ENCODE data around the gene GTF3C1.

GTF3C1 gene

DNA sequence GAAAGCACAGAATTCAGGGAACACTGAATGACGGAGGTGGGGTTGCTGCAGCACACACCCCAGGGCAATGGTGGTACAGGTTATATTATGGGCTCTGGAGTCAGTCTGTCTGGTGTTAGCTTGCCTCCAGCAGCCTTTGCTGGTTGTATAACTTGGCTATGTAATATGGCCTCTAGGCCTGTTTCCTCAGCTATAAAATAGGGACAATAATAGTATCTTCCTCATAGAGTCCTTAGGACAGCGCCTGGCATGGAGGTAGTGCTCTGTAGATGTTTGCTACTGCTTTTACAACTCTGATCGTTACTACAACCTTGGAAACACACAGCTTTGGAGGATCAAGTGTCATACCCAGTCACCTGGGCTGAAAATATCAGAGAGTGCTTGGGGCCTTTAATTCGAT is 31.5 kb downstream of the GTF3C1 start:
- DNase-seq (ENCODE audit: low spot score): no peak

DNA sequence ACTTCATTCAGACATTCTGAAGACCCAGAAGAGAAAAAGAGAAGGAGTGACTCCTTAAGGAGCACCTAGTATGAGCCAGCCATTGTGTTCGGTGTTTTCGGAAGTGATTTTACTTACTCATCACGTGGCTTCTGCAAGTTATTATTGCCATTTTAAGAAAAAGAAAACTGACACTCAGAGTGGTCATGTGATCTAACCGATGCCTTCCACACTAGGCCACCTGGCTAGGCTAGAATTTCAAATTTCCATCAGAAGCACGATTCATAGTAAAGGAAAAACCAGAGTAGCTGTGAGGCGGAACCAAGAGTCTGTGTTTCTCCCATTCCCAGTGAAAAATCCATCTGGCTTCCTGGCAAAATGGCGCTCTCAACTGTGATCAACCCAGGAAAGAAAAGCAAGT is 32.0 kb downstream of the GTF3C1 start:
- DNase-seq (ENCODE audit: low spot score): no peak

DNA sequence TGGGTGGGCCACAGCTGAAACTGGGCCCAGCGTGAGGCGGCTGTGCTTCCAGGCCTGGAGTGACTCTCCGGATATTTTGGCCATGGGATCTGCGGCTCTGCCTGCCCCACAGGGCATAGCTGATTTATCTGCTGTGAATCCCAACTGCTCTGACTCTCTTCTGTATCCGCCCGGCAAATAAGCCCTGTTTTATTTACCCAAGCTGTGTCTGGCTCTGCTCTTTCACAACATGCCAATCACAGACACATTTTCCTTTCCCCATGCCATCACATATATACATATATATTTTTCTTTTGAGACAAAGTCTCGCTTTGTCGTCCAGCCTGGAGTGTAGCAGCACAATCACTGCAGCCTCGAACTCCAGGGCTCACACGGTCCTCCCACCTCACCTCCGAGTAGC is 33.3 kb downstream of the GTF3C1 start:
- DNase-seq (ENCODE audit: low spot score): no peak

DNA sequence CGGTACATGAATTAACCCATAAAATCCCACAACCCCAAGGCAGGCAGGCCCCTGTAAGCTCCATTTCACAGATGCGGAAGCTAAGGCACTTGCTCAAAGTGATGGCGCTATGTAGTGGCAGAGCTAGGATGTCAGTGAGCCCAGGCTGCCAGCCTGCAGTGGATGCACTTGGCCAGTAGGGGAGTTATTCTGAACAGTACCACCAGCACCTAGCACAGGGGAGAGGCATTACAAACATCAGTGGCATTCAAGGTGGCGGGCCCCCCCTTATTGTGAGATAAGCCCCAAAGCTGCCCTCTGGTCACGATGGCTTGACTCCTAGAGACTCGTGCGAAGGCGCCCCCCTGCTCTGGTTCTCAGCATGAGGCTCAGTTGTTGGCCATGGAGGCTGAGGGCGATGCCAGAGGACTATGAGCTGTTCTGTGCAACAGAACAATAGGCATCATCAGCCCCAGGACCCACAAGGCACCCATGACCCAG is 33.8 kb downstream of the GTF3C1 start:
- DNase-seq (ENCODE audit: low spot score): peak; percentile 52

DNA sequence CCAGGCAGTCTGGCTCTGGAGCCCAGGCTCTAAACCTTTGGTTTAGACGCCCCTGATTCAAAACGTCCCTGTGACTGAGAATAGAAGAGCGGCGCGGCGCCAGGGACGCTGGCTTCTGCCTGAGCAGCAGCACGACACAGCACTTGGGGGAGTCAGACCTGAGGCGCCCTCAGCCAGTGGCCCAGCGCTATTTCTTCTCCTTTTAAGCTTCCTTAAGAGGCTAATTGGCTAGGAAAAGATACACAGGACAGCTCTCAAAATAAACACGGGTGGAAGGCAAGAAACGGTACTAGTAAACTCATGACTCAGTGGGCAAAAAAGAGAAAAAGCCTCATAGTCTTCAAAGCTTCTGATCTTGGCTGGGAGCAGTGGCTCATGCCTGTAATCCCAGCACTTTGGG is 34.9 kb downstream of the GTF3C1 start:
- no peak for DNase-seq (ENCODE audit: low spot score)

GRCh38 chr16:27511657-27512448 is 37.9 kb downstream of the GTF3C1 start:
- no peak for DNase-seq (ENCODE audit: low spot score)

GRCh38 chr16:27508476-27508875 is 41.2 kb downstream of the GTF3C1 start:
- DNase-seq (ENCODE audit: low spot score): no peak

DNA sequence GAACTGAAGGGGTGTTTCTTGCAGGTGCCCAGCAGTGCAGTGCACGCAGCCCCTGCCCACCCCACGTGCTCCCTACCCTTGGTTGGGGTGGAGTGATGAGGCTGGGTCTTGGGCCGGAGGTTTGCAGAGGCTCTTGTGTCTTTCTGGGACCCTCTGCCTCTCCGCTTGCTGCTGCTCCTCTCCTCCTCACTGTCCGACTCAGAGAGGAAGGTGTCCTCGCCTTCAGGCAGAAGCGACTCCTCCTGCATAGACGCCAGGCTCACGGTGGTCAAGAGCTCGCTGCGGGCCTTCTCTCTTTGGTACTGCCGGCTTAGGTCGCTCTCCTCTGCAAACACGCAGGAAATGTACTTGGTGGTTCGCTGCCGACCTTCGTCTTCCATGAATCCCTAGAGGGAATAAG is 42.9 kb downstream of the GTF3C1 start:
- DNase-seq (ENCODE audit: low spot score): no peak

DNA sequence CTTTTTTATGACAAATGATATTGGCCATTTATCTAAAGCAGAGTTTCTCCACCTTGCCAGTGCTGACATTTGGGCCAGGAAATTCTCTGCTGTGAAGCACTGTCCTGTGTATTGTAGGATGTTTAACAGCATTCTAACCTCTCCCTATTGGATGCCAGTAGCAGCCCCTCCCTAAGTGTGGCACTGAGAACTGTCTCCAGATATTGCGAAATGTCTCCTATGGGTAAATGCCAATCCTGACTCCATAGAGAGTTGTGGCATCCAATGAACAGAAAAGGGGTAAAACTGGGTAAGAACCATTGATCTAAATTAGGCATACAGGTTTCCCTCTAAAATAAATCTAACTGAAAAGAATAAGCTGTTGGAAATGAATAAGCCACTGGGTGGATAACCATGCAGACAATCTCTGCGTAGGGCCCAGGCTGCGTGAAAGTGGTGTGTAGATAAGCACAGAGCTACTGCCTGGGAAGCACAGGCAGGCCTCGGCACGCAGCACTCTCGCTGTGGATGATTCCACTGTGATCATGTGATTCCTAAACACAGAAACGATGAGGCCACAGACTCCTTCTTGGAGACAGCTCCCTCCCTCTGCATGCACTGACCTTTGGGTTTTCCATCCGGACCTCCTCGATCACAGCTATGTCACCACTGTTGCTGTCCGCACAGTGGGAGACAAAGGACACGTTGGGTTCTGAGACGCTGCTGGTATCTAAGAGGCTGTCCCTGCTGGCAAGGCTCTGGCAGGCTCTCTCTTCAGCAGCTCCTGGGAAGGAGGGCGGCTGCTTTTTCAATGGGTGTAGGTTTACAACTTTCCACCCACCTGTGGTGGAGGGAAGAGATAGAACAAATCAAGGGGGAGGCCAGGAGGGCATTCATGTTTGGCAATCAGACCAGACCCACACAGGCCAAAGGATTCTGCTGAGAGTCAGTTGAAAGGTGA is 44.1 kb downstream of the GTF3C1 start:
- DNase-seq (ENCODE audit: low spot score): no peak

DNA sequence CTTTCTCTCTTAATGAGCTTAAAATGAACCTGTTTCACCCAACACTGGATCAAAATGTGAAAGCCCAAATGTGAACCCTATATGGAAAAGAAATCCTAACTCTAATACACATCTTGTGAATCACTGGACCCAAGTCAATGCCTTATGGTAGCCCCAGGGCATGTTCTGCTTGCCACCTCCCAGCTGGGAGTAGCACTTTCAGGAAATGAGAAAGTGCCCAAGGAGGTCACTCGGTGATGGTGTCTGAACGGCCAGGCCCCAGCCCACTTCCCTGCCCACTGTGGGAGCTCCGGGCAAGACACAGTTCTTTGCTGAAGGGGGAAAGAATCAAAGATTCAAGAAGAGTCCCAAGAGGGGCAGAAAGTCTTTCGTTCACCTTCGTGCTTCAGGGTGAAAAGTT is 46.1 kb downstream of the GTF3C1 start:
- no peak for DNase-seq (ENCODE audit: low spot score)

- no peak for DNase-seq (ENCODE audit: low spot score)
Observed at GRCh38 chr16:27500801-27501200, 48.9 kb downstream of the GTF3C1 start.

DNA sequence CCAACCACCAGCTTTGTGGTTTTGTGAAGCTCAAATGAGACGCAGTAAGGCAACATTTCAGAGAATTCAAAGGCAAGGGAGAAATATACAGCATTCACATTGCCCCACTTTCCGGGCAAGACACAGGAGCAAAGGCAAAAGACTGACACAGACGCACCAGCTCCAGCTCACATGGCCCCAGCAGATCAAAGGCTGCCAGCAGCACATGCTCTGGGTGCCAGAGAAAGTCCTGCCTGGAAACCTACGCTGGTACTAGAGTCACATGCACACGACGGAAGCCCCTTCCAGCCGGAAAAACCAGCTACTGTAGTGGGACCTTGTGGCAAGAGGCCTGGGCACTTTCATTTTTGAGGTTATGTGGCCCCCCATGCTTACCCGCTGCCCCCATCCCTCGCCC is 50.1 kb downstream of the GTF3C1 start:
- DNase-seq (ENCODE audit: low spot score): no peak

GRCh38 chr16:27498916-27499658 is 50.6 kb downstream of the GTF3C1 start:
- DNase-seq (ENCODE audit: low spot score): no peak

DNA sequence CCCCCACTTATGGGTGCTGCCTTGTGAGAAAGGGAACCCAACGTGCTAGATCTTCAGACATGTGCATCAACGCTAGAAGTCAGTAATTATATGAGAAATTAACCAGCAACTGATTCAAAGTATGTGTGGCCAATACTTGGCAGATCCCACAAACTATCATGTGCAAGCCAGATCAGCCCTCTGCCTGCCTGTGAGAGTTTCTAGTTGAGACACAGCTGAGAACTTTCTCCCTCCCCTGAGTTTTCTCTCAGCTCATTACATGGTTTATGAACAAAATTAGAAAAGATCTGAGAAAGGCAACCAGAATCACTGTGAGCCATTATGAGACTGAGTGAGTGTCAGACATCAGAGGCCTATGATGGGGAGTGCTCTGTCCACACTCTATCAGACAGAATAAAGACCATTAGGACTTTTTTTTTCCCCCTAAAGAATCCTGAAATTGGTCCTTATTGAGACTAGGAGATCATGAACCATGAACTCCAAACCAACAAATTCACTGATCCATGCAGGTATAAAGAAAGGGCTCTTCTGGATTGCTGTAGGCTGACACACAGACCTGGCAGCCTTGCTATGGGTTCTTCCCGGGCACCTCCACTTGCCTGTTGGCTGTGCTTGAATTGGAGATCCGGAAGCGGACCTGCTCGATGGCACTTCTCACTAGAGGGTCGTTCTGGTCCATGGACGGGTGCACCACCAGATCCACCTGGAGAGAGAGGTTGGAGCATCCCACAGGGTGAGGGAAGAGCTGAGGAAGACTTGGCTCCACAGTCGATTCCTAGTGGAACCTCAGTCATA is 51.5 kb downstream of the GTF3C1 start:
- DNase-seq (ENCODE audit: low spot score): no peak

- peak; percentile 51 for DNase-seq (ENCODE audit: low spot score)
Observed at GRCh38 chr16:27495191-27495590, 54.5 kb downstream of the GTF3C1 start.

DNA sequence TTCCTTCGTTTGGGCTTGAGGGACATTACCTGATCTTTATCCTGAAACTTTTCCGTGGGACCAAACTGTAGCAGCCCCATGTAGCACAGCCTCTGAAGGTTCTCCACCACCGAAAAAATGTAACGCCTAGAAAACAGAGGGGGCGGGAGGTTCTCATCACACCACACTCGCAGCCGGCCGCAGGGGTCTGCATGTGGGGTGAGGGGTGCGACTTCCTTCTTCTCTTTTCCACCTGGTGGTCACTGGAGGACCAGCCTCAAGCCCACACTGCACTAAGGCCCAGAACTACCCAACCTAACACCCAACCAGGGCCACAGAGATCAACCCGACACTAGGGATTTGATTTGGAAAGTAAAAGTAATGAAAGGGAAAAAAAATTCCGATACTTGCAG is 57.1 kb downstream of the GTF3C1 start:
- DNase-seq (ENCODE audit: low spot score): no peak

GRCh38 chr16:27491894-27492587 is 57.7 kb downstream of the GTF3C1 start:
- DNase-seq (ENCODE audit: low spot score): no peak

GRCh38 chr16:27489906-27490305 is 59.8 kb downstream of the GTF3C1 start:
- DNase-seq (ENCODE audit: low spot score): no peak

DNA sequence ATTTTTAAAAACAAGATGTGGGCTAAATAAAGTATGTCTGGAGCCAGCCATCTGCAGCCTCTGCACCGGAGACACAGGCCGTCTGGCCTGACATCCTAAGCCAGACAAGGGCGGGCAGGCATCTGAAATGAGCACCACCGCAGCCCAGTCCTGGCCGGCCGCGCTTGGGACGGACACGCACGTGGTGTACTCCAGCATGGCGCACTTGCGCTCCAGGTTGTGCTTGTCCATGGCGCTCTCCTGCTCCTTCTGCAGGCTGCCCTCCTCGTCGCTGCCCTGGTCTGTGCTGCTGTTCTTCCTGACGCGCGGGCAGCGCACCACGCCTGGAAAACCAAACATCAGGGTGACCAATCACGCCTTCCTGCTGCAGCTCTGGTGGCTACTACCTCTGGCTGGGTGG is 60.3 kb downstream of the GTF3C1 start:
- no peak for DNase-seq (ENCODE audit: low spot score)

DNA sequence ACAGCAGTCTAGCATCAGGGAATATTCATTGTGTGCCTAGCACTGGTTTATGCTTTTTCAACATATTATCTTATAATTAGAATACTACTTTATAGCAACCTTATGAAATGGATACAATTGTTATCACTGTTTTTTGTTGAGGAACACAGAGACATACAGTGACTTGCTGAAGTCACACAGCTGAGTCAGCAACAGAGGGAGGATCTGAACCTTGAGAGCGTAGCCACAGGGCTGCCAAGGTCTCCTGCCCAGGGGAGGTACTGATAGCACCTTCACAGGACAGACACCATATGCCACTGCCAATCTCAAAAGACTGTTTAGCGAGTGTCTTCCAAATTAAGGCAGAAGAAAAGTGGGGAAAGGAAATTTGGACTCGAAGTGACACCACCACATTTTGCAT is 63.0 kb downstream of the GTF3C1 start:
- no peak for DNase-seq (ENCODE audit: low spot score)

DNA sequence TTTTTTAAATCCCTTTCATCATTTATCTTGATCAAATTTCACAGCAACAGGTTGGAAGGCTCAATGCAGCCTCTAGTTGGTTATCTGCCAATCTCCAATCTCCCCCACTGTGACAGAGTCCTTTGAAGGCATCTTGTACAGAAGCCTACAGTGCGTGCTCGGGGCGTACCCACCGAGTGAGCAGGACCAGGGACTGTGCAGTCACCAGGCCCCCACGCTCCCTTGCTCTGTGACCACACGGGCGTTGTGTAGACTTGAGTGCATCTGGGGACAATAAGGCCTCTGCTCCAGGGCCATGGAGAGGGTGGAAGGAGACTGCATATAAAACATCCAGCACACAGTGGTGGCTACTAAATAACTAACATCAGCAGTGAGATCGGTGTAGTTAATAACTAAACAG is 63.4 kb downstream of the GTF3C1 start:
- DNase-seq (ENCODE audit: low spot score): no peak

Measured in AG08395 (cell line).